Fibroblast of mammary gland (primary cell): Measurements from ENCODE around the gene PRR16.

ENCODE experiments used
- DNase-seq: peaks from one replicate; pipeline ENCODE4 v3.0.0-alpha.2; 2010; ENCODE audit warnings: low read depth
- H3K4me3 ChIP-seq: 2 replicates; pipeline ENCODE4 v1.5.1; 2011; ENCODE audit warnings: low read depth, mild to moderate bottlenecking, low read length, moderate library complexity; ENCODE audit not compliant: control insufficient read depth
- TF ChIP-seq, protein P1 (sequence below): conservative IDR thresholded peaks from 2 replicates; pipeline ENCODE4 v1.5.1; 2011; ENCODE audit warnings: low read depth, low read length, inconsistent platforms; ENCODE audit not compliant: control insufficient read depth, insufficient read depth

PRR16 gene

GRCh38 chr5:120602033-120602432 lies 137.9 kb downstream of the PRR16 start:
- H3K4me3 ChIP-seq: no peak overlapping the region
- DNase-seq: no peak
- TF ChIP-seq, protein P1, sequence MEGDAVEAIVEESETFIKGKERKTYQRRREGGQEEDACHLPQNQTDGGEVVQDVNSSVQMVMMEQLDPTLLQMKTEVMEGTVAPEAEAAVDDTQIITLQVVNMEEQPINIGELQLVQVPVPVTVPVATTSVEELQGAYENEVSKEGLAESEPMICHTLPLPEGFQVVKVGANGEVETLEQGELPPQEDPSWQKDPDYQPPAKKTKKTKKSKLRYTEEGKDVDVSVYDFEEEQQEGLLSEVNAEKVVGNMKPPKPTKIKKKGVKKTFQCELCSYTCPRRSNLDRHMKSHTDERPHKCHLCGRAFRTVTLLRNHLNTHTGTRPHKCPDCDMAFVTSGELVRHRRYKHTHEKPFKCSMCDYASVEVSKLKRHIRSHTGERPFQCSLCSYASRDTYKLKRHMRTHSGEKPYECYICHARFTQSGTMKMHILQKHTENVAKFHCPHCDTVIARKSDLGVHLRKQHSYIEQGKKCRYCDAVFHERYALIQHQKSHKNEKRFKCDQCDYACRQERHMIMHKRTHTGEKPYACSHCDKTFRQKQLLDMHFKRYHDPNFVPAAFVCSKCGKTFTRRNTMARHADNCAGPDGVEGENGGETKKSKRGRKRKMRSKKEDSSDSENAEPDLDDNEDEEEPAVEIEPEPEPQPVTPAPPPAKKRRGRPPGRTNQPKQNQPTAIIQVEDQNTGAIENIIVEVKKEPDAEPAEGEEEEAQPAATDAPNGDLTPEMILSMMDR: no peak

DNA sequence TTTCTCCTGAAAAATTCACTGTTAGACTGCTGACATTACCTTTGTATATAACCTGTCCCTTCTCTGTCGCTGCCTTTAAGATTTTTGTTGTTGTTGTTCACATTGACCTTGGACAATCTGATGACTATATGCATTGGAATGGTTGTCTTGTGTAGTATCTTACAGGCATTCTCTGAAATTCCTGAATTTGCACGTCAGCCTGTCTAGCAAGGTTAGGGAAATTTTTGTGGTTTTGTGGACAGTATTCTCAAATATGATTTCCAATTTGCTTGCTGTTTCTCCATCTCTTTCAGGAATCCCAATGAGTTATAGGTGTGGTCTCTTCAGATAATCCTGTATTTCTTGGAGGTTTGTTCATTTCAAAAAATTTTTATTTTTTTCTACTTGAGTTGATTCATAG lies 140.8 kb downstream of the PRR16 start:
- H3K4me3 ChIP-seq: no peak overlapping the region
- TF ChIP-seq, protein P1: no peak
- peak; percentile 88 for DNase-seq

DNA sequence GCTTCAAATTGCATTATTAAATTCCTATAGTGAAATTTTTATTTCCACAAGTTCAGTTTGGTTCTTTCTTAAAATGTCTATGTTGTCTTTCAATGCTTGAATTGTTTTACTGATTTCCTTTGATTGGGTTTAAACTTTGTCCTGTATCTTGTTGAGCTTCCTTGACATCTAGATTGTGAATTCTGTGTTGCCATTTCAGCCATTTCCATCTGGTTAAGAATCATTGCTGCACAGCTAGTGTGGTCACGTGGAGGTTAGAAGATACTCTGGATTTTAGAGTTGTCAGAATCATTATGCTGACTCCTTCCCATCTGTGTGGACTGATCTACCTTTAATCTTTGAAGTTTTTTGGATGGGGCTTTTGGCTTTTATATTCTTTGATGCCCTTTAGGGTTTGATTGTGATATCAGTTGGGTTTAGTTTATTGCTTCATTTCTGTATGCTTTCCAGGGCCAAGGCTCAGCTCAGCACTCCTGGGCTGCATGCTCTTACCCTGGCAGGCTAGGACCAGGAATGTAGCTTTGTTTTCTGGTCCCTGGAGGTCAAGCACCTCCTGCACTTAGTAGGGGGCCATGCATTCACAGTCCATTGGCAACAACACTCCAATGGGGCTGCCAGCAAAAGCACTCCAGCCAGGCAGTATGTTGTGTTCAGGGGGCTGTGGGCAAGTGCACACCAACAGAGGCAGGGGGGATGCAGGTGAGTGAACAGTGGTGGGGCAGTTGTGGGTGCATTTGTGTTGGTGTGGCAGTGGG lies 141.4 kb downstream of the PRR16 start:
- no peak overlapping the region for H3K4me3 ChIP-seq
- TF ChIP-seq, protein P1: no peak
- DNase-seq: peak; percentile 15

GRCh38 chr5:120609570-120609969 lies 145.5 kb downstream of the PRR16 start:
- peak; percentile 22 for DNase-seq
- TF ChIP-seq, protein P1: no peak
- H3K4me3 ChIP-seq: no peak overlapping the region

DNA sequence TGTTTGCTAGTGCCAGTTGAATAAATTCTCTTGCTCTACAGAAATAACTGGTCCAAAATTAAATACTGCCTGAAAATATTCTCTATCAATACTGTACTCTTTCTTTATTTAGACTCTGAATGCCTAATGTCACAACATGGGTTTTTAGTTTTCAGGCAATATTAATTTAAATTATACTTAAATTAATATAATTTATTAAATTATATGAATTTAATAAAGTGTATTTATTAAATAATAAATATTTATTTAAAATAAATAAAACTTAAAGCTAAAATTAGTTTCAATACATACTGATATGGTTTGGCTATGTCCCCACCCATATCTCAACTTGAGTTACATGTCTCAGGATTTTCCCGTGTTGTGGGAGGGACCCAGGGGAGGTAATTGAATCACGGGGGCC lies 146.0 kb downstream of the PRR16 start:
- TF ChIP-seq, protein P1: no peak
- no peak for DNase-seq
- no peak overlapping the region for H3K4me3 ChIP-seq

- H3K4me3 ChIP-seq: no peak overlapping the region
- peak; percentile 25 for DNase-seq
- TF ChIP-seq, protein P1: no peak
Observed at GRCh38 chr5:120613729-120614128, 149.6 kb downstream of the PRR16 start.

- peak; percentile 59 for DNase-seq
- TF ChIP-seq, protein P1: no peak
- H3K4me3 ChIP-seq: no peak overlapping the region
Observed at GRCh38 chr5:120614531-120615180, 150.6 kb downstream of the PRR16 start.
